ENCODE data around the gene MBTPS1. TPM values are rescaled to one million over a fixed set of nuclear protein-coding genes. Genes with fewer than 3 reads are reported as not detected.
A peak's percentile ranks its signal among the peaks of the same experiment; 100 is the strongest.

The MBTPS1 gene
- total and polyA plus RNA-seq, 9 of the 15 experiments (the other 6 are each of a cell fraction or from before 2014, with no cell fraction given), result 2.8 to 57.6 (median 43.8) TPM

GRCh38 chr16:84116720-84117493 lies at the start of gene MBTPS1 (continued):
- TF ChIP-seq ZBTB26 (CRISPR knock-in tag; IDR thresholded peaks at IDR 0.05), result no peak
- peak; percentile 96 for TF ChIP-seq CTBP1 (IDR thresholded peaks at IDR 0.05; ENCODE audit: borderline replicate concordance)
- no peak for TF ChIP-seq ZNF24 (IDR thresholded peaks at IDR 0.05)
- no peak for TF ChIP-seq RFX5 (IDR thresholded peaks at IDR 0.05; ENCODE audit: low read depth, low read length)
- TF ChIP-seq BDP1 (IDR thresholded peaks at IDR 0.05; ENCODE audit: insufficient read depth, insufficient read length), result no peak
- peak; percentile 81; the same call in 1 of the 2 replicates for TF ChIP-seq ZNF232 (CRISPR knock-in tag; IDR thresholded peaks at IDR 0.05)
- no peak for TF ChIP-seq BRD9 (IDR thresholded peaks at IDR 0.05; ENCODE audit: low read depth, partially characterized antibody)
- TF ChIP-seq ZNF639 (CRISPR knock-in tag; conservative IDR thresholded peaks at IDR 0.05 in 1 of 2, IDR thresholded peaks at IDR 0.05 in 1 of 2), result peak in 1 of 2 experiments; percentile 97; a peak in 2 of 4 replicates
- TF ChIP-seq ZNF695 (CRISPR knock-in tag; IDR thresholded peaks at IDR 0.05), result no peak
- TF ChIP-seq ZKSCAN3 (CRISPR knock-in tag; IDR thresholded peaks at IDR 0.05), result no peak
- TF ChIP-seq ELK1 (CRISPR knock-in tag; IDR thresholded peaks at IDR 0.05), result no peak
- TF ChIP-seq ILF3 (IDR thresholded peaks at IDR 0.05; ENCODE audit: borderline replicate concordance), result no peak
- TF ChIP-seq SIX5 (IDR thresholded peaks at IDR 0.05; ENCODE audit: borderline replicate concordance in 1 of 2, insufficient read depth in 1 of 2, low read depth in 1 of 2, low read length in 2 of 2), result no peak
- no peak for TF ChIP-seq ZC3H4 (CRISPR knock-in tag; IDR thresholded peaks at IDR 0.05; ENCODE audit: borderline replicate concordance)
- TF ChIP-seq PYGO2 (tag; IDR thresholded peaks at IDR 0.05), result no peak
- no peak for TF ChIP-seq PHB2 (IDR thresholded peaks at IDR 0.05; ENCODE audit: low read depth)
- TF ChIP-seq GATA2 (CRISPR knock-in tag; IDR thresholded peaks at IDR 0.05), result no peak
- TF ChIP-seq TCF7L2 (IDR thresholded peaks at IDR 0.05; ENCODE audit: low read depth, low read length), result no peak
- TF ChIP-seq, protein P1, sequence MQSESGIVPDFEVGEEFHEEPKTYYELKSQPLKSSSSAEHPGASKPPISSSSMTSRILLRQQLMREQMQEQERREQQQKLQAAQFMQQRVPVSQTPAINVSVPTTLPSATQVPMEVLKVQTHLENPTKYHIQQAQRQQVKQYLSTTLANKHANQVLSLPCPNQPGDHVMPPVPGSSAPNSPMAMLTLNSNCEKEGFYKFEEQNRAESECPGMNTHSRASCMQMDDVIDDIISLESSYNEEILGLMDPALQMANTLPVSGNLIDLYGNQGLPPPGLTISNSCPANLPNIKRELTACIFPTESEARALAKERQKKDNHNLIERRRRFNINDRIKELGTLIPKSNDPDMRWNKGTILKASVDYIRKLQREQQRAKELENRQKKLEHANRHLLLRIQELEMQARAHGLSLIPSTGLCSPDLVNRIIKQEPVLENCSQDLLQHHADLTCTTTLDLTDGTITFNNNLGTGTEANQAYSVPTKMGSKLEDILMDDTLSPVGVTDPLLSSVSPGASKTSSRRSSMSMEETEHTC (IDR thresholded peaks at IDR 0.05), result no peak
- no peak for TF ChIP-seq DNMT1 (IDR thresholded peaks at IDR 0.05)
- TF ChIP-seq, protein P2, sequence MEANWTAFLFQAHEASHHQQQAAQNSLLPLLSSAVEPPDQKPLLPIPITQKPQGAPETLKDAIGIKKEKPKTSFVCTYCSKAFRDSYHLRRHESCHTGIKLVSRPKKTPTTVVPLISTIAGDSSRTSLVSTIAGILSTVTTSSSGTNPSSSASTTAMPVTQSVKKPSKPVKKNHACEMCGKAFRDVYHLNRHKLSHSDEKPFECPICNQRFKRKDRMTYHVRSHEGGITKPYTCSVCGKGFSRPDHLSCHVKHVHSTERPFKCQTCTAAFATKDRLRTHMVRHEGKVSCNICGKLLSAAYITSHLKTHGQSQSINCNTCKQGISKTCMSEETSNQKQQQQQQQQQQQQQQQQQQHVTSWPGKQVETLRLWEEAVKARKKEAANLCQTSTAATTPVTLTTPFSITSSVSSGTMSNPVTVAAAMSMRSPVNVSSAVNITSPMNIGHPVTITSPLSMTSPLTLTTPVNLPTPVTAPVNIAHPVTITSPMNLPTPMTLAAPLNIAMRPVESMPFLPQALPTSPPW (CRISPR knock-in tag; IDR thresholded peaks at IDR 0.05), result peak; percentile 92
- TF ChIP-seq ZNF76 (CRISPR knock-in tag; IDR thresholded peaks at IDR 0.05; ENCODE audit: borderline replicate concordance), result peak; percentile 45; the same call in 1 of the 2 replicates
